ENCODE results near the gene MRPL41.

MRPL41 gene

GRCh38 chr9:137519553-137519952 is 32.1 kb upstream of the MRPL41 start:
- H3K4me3 ChIP-seq (replicated peaks; ENCODE audit: low read depth, low read length): no peak overlapping the region
- no peak for DNase-seq (ENCODE audit: extremely low read depth, low read depth)
- no peak for TF ChIP-seq CTCF (IDR thresholded peaks at IDR 0.05; ENCODE audit: low read depth, low read length, missing control alignments)

- TF ChIP-seq CTCF (IDR thresholded peaks at IDR 0.05; ENCODE audit: low read depth, low read length, missing control alignments): no peak
- no peak for DNase-seq (ENCODE audit: extremely low read depth, low read depth)
- H3K4me3 ChIP-seq (replicated peaks; ENCODE audit: low read depth, low read length): no peak overlapping the region
Observed at GRCh38 chr9:137520614-137521404, 30.9 kb upstream of the MRPL41 start.

- no peak overlapping the region for H3K4me3 ChIP-seq (replicated peaks; ENCODE audit: low read depth, low read length)
- DNase-seq (ENCODE audit: extremely low read depth, low read depth): no peak
- no peak for TF ChIP-seq CTCF (IDR thresholded peaks at IDR 0.05; ENCODE audit: low read depth, low read length, missing control alignments)
Observed at GRCh38 chr9:137521405-137521985, 30.2 kb upstream of the MRPL41 start.

- no peak overlapping the region for H3K4me3 ChIP-seq (replicated peaks; ENCODE audit: low read depth, low read length)
- no peak for TF ChIP-seq CTCF (IDR thresholded peaks at IDR 0.05; ENCODE audit: low read depth, low read length, missing control alignments)
- DNase-seq (ENCODE audit: extremely low read depth, low read depth): no peak
Observed at GRCh38 chr9:137522746-137523455, 28.8 kb upstream of the MRPL41 start.

- H3K4me3 ChIP-seq (replicated peaks; ENCODE audit: low read depth, low read length): no peak overlapping the region
- no peak for TF ChIP-seq CTCF (IDR thresholded peaks at IDR 0.05; ENCODE audit: low read depth, low read length, missing control alignments)
- DNase-seq (ENCODE audit: extremely low read depth, low read depth): no peak
Observed at GRCh38 chr9:137524161-137524980, 27.3 kb upstream of the MRPL41 start.

- TF ChIP-seq CTCF (IDR thresholded peaks at IDR 0.05; ENCODE audit: low read depth, low read length, missing control alignments): no peak
- no peak overlapping the region for H3K4me3 ChIP-seq (replicated peaks; ENCODE audit: low read depth, low read length)
Observed at GRCh38 chr9:137524981-137525317, 26.7 kb upstream of the MRPL41 start.

More at GRCh38 chr9:137524981-137525317, 26.7 kb upstream of the MRPL41 start:
- DNase-seq (ENCODE audit: extremely low read depth, low read depth): no peak

Data from HFF-Myc (cell line).